ENCODE data around the gene ANKRD11. TPM values are rescaled to one million over a fixed set of nuclear protein-coding genes. Genes with fewer than 3 reads are reported as not detected.
"Not testable (repeated sequence)": the region's sequence is repeated elsewhere in the genome, so short reads cannot be mapped to it uniquely, and the experiment has no call there.

The ANKRD11 gene
- total RNA-seq, 1 donor from 2014 or later: 64.2 TPM

DNA sequence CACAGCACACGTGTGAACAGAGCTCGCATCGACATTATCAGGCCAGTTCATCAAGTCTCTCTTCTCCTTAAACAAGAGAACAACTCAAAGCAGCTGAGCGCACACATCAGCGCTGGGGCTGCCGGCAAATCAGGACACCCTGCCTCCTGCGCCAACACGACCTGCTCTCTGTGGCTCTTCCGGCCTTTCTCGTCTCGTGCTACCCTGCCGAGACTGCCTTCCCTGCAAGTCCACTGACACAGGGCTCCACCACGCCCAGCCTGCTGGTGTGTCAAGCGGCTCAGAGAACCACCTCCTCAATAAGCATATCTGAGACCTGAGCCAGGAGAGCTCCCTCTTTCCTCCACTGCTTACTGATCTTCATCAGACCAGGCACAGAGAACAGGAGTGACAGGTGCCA lies 176.0 kb downstream of the ANKRD11 start:
- DNase-seq: no peak

DNA sequence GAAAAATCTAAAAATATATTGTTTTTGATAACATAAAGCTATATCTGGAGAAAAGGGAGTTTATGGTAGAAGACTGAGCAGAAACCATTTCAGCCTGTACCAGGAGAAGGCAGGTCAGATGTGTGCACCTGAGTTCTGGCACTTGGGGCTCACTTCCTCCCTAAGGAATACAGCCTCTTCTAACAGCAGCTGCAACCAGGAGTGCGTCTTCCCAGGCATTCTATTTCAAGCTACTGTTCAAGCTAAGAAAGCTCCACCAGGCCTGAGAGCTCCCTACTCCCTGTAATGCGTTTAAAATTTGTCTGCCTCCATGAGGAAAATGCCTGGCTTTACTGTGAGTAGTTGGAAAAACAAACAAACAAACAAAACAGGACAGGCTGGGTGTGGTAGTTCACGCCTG lies 176.8 kb downstream of the ANKRD11 start:
- no peak for DNase-seq

DNA sequence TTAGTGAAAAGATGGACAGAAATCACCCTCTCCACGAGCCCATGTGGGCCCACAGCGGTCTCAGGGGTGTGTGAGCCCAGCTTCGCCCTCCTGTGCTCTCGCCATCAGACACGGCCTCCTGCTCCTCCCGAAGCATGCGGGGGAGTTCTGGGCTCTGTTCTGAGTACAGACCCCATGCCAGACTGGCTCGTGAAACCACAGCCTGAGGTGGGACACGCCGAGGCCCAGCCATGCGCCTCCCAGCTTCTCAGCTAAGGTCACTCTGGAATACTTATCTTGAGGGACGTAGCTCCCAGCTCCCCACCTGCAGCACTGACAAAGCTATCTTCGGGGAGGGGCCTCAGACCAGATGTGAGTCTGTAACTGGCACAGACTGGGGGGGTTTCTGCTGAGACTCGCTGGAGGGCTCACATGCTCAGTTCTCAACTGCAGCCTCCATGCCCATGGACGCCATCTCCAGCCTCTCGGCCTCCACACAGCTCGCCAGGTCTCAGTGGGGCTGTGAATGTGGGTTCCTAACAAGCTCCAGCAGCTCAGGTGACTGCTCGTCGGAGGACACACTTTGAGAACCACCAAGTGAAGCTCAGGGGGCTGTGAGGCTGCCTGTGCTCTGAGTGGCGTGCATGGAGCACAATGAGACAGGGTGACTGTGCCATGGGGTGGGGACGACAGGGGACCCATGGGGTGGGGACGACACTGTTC lies 177.6 kb downstream of the ANKRD11 start:
- DNase-seq: no peak

DNA sequence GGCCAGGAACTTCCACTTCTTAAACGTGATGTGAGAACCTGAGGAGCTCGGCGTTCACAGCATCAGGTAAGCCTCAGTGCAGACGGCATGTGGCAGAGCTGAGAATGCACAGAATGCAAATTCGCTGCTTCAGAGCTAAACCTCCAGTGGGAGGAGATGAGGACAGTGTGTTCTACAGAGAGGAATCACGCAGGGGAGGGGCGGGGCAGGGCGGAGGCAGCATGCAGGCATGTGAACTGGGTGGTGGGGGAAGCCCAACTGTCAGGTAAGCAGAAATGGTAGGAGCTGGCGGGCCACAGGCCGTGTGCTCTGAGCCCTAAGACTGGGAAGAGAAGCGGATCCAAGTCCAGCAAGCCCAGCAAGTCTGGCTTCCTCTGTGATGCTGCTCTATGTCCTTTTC lies 178.2 kb downstream of the ANKRD11 start:
- DNase-seq: no peak

DNA sequence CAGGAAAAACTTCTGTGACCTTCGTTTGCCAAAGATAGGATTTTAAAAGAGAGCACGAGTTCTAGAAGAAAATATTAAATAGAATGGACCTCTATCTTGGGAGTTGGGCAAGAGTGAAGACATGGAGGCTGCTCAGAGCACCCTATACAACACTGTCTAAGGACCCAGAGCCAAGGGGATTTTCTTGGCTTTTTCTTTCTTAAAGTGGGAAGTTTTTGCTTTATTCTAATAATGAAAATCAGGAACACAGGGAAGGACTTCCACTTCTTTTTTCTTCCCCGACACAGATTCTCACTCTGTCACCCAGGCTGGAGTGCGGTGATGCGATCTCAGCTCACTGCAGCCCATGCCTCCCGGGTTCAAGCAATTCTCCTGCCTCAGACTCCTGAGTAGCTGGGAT lies 178.7 kb downstream of the ANKRD11 start:
- no peak for DNase-seq

DNA sequence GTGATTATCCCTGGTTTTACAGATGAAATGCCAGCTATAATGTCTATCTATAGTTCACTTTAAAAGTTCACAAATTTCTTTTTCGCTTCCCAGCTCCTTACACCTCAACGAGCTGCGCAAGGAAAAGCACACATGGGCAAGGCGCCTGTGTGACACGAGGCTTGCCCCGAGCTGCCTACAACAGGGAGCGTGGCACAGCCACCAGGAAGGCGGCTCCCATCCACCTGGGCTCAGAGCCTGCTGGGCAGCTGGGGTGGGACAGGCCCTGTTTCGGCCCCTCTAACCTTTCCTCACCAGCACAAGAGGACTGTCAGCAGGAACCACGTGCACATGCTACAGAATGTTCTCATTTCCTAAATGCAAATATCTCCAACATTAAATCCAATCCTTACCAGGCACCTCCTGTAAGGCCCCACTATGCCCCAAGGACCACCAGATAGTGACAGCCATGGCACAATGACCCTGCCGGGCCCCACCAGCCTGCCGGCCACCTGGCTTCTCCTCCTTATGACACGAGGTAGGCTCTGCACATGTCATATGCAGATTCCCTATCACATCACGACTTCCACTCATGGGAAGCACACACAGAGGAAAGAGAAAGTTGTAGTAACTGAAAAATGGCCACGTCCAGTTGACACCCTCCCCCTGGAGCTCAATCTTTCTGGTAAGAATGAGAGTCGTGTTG lies 180.8 kb downstream of the ANKRD11 start:
- no peak for DNase-seq

DNA sequence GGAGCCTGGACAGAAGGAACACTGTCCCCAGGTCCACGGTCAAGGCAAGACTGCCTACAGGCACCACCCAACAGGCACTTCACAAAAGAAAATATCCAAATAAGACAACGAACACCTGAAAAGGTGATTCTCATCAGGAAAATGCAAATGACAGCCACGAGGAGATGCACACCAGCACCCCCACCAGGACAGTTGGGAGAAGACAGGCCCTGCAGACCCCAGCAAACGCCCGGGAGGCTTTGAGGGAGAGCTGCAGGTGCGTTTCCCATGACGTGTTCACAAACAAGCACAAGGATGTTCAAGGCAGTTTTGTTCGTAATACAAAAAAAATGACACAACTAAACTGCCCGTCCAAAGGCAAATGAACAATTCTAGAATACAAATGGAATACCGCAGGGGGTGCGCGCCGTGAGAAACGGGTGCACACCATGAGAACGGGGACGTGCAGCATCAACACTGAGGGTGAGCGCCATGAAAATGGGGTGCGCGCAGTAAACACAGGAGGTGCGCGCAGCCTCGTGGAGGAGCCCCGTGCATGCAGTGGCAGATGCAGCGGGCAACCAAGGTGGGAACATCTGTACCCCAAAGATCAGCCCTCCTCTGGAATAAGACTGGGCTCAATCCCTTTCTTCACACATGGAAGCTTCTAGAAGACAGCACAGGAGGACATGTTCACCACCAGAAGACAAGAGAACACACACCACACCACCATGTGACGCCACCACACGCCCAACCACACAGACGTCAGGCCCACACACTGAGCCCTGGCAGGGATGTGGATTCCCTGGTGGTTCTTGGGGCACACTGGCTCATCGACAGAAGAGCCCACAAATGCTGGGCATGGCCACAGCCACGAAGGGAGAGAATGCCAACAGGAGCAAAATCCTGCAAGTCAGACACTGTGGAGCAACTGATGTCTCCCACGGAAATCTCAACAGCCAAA lies 181.7 kb downstream of the ANKRD11 start:
- no peak for DNase-seq

DNA sequence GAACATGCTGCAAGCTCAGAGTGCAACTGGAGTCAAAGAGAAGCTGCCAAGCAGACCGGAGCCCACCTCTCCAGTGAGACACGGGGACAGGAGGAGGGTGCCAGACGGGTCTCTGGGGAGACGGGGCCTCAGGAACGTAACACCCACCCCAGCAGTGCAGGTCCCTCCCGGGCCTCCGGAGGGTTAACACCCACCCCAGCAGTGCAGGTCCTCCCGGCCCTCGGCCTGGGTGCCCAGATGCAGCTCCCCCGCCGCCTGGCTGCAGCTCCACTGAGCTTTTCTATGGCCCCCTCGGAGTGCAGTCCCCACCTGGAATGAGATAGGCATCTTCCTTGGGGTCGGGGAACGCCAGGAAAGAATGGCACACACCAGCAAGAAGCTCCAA lies 182.9 kb downstream of the ANKRD11 start:
- no peak for DNase-seq

DNA sequence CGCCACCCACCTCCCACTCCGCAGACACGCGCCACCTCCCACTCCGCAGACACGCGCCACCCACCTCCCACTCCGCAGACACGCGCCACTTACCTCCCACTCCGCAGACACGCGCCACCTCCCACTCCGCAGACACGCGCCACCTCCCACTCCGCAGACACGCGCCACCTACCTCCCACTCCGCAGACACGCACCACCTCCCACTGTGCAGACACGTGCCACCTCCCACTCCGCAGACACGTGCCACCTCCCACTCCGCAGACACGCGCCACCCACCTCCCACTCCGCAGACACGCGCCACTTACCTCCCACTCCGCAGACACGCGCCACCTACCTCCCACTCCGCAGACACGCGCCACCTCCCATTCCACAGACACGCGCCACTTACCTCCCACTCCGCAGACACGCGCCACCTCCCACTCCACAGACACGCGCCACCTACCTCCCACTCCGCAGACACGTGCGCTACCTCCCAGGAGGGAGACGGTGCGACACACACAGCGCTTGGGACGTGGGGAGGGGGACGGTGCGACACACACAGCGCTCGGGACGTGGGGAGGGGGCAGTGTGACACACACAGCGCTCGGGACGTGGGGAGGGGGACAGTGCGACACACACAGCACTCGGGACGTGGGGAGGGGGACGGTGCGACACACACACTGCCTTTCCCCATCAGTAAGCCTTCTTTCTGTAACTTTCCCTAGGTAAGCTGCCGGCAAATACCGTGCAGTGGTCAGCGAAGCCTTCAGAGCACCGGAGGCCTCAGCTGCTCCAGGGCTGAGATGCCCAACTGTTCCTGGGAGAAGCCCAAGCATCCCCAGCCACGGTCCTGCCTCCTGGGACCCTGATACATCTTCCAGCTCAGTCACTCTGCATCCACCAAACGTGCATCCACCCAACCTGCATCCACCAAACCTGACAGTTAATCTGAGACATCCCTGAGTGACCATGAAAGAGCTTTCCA lies 183.6 kb downstream of the ANKRD11 start:
- DNase-seq: not testable (repeated sequence)

DNA sequence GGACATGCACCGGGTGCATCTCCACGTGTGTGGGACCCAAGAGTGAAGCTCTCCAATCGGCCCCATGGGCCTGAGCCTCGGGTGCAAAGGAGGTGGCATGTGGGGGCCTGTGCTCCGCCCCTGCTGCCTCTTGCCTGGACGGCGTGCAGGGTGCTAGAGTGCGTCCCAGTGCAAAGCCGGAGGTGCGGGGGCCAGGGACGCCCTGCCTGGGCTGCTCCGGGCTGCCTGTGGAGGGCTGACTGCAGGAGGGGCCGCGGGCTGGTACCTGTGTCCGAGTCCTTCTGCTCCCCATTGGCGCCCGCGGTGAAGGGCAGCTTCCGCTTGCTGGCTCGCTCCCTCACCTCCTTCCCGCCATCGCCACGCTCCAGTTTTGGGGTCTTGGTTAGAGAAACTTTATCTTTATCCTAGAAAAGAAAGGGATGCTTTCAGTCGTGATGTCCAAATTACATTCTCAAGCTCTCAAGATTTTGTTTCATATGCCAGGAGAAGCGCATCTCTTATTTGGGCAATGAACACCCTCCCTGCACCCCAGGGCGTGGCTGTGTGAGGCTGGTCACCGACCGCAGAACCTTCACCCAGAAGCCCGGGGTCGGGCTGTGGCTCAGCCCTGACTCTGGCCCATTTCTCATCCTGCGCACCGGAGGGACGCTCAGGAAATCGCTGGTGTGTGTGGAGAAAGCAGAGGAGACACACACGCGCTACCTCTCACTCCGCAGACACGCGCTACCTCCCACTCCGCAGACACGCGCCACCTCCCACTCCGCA lies 185.2 kb downstream of the ANKRD11 start:
- no peak for DNase-seq

DNA sequence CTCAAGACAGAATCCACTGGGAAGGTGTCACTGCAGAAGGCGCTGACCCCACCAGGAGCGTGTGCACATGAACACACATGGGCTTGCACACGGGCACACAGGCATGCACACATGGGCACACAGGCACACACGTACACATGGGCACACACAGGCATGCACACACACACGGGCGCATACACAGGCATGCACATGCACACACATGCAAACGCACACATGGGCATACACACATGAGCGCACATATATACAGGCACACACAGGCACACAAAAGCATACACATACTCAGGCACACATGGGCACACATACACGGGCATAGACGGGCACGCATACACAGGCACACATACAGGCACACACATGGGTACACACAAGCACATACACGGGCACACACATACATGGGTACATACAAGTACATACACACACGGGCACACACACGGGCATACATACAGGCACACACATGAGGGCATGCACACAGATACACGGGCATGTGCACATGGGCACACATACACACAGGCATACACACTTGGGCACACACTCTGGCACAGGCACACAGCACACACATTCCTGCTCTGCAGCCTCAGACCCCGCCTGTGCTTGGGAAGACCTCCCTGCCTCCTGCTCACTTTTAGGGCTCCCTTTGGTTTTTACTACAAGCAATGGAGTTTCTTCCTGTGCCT lies 186.0 kb downstream of the ANKRD11 start:
- DNase-seq: no peak

DNA sequence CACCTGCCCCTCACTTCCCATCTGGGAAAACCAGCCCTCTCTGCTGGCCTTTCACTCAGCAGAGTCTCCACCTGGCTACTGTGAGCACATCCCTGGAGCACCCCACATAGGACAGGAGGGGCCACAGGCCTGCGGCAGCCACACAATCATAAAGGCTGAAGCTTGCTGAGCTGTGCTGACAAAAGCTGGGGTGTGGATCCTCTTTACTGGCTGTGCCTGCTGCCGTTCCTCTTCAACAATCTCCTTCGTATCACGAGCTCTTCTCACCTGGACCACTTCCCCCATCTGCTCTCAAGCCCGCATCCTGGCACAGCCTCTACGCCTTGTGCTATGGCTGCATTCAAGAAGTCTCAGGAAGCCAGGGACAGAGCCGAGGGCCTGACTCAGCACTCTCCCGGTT lies 186.7 kb downstream of the ANKRD11 start:
- no peak for DNase-seq

DNA sequence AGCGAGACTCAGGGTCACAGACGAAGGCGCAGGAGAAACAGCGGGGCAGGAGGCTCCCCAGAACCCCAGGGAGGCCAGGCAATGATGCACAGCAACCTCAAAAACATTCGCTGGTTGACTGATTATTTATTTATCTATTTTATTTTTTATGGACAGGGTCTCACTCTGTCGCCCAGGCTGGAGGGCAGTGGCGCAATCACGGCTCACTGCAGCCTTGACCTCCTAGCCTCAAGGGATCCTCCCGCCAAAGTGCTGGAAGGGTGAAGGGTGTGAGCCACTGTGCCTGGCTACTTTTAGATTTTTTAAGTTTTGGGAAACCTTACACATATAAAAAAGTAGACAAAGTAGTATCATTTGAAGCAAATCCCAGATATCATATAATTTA lies 189.4 kb downstream of the ANKRD11 start:
- DNase-seq: no peak

DNA sequence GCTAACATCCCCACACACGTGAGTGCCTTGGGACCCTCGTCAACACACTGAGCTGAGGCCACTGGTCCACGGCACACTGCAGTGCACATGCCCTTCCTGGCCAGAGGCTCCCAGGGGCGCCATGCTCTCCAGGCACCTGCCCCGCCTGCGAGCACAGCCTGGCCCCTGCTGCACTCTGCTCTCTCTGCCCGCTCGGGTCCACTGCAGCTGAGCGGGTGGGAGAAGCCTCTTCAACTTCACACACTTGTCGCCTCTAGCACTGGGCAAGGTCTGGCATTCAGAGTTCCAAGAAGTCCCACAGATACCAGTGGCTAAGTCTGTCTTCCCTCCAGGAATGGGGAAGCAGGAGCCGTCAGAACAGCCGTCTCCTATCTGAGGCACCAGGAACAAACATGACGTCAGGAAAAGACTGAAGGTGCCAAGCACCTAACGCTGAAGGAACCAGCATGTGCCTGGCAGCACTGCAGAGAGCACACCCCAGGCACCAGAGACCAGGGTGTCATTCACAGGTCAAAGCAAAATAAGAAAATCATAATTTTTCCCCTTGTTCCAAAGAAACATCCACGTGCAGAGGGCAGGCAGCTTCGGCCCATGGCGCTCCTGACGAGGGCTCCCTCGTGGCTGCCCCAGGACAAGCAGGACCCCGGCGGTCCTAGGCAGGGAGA lies 189.9 kb downstream of the ANKRD11 start:
- no peak for DNase-seq

DNA sequence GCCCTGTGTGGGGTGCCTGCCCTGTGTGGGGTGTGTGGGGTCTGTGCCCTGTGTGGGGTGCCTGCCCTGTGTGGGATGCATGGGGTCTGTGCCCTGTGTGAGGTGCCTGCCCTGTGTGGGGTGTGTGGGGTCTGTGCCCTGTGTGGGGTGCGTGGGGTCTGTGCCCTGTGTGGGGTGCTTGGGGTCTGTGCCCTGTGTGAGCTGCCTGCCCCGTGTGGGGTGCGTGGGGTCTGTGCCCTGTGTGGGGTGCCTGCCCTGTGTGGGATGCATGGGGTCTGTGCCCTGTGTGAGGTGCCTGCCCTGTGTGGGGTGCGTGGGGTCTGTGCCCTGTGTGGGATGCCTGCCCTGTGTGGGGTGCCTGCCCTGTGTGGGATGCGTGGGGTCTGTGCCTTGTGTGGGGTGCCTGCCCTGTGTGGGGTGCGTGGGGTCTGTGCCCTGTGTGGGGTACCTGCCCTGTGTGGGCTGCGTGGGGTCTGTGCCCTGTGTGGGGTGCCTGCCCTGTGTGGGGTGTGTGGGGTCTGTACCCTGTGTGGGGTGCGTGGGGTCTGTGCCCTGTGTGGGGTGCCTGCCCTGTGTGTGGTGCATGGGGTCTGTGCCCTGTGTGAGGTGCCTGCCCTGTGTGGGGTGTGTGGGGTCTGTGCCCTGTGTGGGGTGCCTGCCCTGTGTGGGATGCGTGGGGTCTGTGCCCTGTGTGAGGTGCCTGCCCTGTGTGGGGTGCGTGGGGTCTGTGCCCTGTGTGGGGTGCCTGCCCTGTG lies 190.8 kb downstream of the ANKRD11 start:
- DNase-seq: not testable (repeated sequence)

DNA sequence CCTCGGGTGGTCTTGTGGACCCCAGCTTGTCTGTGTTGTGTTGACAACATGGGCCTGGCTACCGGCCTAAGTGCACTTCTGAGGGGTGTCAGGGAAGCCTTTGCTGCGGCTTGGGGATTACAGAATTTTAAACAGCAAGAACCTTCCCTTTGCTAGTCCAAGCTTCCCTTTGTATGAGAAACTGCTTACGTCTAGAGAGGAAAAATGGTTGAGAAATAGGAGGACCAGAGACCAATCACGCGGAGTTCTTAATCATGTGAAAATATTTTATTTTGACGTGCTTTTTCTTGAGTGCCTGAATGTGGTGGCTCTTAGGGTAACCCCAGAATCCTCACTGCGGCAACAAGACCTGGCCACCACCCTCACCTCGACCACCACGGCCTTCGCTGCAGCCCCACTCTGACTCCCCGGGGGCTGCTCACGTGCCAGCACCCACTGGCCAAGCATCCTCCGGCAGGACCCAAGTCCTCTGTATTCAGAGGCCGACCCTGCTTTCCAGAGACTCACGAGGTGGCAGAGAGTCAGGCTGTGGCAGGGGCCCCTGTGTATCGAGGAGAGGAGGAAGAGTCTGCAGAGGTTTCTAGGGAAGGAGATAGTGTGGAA lies 191.6 kb downstream of the ANKRD11 start:
- DNase-seq: no peak

DNA sequence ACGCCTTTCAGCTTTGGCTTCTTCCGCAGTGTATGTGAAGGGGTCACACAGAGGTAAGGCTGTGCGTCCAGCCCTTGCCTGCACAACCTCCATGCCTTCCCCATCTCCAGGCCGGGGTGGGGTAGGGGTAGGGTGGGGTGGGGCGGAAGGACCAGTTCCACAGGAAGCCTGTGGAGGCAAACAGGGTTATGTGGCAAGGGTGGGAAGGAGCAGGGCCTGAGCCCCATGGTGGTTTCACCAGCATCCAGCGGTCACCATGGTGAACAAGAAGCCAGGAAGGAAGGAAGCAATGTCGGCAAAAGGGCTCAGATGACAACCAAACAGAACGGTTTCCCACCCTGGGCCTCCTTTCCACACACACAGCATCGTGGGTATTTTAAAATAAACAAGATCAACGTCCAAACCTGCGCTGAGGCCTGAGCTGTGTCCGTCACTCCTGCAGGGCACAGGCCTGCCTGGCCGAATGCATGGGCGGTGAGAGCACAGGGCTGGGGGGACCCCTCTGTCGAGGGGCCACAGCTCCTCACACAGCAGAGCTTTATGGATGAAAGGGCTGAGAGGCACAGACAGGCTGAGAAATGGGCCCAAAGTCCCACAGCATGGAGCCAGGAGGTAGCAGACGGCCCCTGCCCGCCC lies 192.3 kb downstream of the ANKRD11 start:
- DNase-seq: no peak
